ENCODE results near the gene AREL1. TPM values are rescaled to one million over a fixed set of nuclear protein-coding genes. Genes with fewer than 3 reads are reported as not detected.

Gene AREL1
- total RNA-seq, 1 donor = 44.5 TPM

- no peak overlapping the region for H3K4me3 ChIP-seq (ENCODE audit: low read depth, low read length)
- no peak for DNase-seq (ENCODE audit: low read depth)
- no peak for TF ChIP-seq CTCF (IDR thresholded peaks at IDR 0.05; ENCODE audit: insufficient read depth, low read depth, low read length)
Observed at GRCh38 chr14:74664717-74665116, 48.2 kb downstream of the AREL1 start.

GRCh38 chr14:74663884-74664283 is 49.0 kb downstream of the AREL1 start:
- peak; percentile 52 for DNase-seq (ENCODE audit: low read depth)
- TF ChIP-seq CTCF (IDR thresholded peaks at IDR 0.05; ENCODE audit: insufficient read depth, low read depth, low read length) = no peak

GRCh38 chr14:74661726-74662450 is 51.0 kb downstream of the AREL1 start:
- TF ChIP-seq CTCF (IDR thresholded peaks at IDR 0.05; ENCODE audit: insufficient read depth, low read depth, low read length) = no peak
- no peak for DNase-seq (ENCODE audit: low read depth)
- no peak overlapping the region for H3K4me3 ChIP-seq (ENCODE audit: low read depth, low read length)

More at GRCh38 chr14:74663884-74664283, 49.0 kb downstream of the AREL1 start:
- no peak overlapping the region for H3K4me3 ChIP-seq (ENCODE audit: low read depth, low read length)

- H3K4me3 ChIP-seq (ENCODE audit: low read depth, low read length) = no peak overlapping the region
- no peak for DNase-seq (ENCODE audit: low read depth)
- TF ChIP-seq CTCF (IDR thresholded peaks at IDR 0.05; ENCODE audit: insufficient read depth, low read depth, low read length) = no peak
Observed at GRCh38 chr14:74660863-74661262, 52.0 kb downstream of the AREL1 start.

GRCh38 chr14:74660167-74660566 is 52.7 kb downstream of the AREL1 start:
- no peak for DNase-seq (ENCODE audit: low read depth)
- TF ChIP-seq CTCF (IDR thresholded peaks at IDR 0.05; ENCODE audit: insufficient read depth, low read depth, low read length) = no peak
- no peak overlapping the region for H3K4me3 ChIP-seq (ENCODE audit: low read depth, low read length)

- no peak for DNase-seq (ENCODE audit: low read depth)
- no peak overlapping the region for H3K4me3 ChIP-seq (ENCODE audit: low read depth, low read length)
- no peak for TF ChIP-seq CTCF (IDR thresholded peaks at IDR 0.05; ENCODE audit: insufficient read depth, low read depth, low read length)
Observed at GRCh38 chr14:74658535-74659131, 54.2 kb downstream of the AREL1 start.

Data from fibroblast of villous mesenchyme (primary cell).